OCI-LY7 (cell line): ENCODE measurements around the gene RNF157. TPM values are rescaled to one million over a fixed set of nuclear protein-coding genes. Genes with fewer than 3 reads are reported as not detected.

Experiments used
- BruUV-seq: library from RNA; stranded (reverse); fragments of 400-500 nt; replicated peaks from 2 replicates; lab custom pipeline; 2021; lab: Mats Ljungman, UMichigan
- CTCF ChIA-PET: fragments of 300-600 bp; sonication (Branson Sonifier 250); formaldehyde crosslinking; loops from one replicate; lab custom pipeline; 2022; ENCODE audit warnings: antibody characterized with exemption; ENCODE audit not compliant: unreplicated experiment; lab: Charles Lee
- POLR2A ChIA-PET: fragments of 300-600 bp; sonication (Branson Sonifier 250); formaldehyde crosslinking; loops from one replicate; lab custom pipeline; 2022; ENCODE audit warnings: antibody characterized with exemption; lab: Charles Lee
- DNase-seq: peaks from one replicate; pipeline ENCODE4 v3.0.0-alpha.2; 2015; ENCODE audit warnings: low spot score
- H2AFZ ChIP-seq: fragments of 200-600 bp; sonication (generic), shearing (Covaris generic); 2 replicates; pipeline ENCODE4 v1.6.1; 2014; ENCODE audit warnings: mild to moderate bottlenecking, antibody characterized with exemption, low read length, moderate library complexity
- H3K27ac ChIP-seq: fragments of 200-600 bp; sonication (generic); 2 replicates; pipeline ENCODE4 v1.5.1; 2014; ENCODE audit warnings: mixed run types, low read depth, mild to moderate bottlenecking, moderate library complexity, low read length, inconsistent platforms; ENCODE audit not compliant: poor library complexity, severe bottlenecking
- H3K36me3 ChIP-seq: fragments of 200-600 bp; sonication (generic); 2 replicates; pipeline ENCODE4 v1.6.1; 2014; ENCODE audit warnings: mild to moderate bottlenecking, antibody characterized with exemption, low read length, moderate library complexity, mixed read lengths; ENCODE audit not compliant: insufficient read depth
- H3K4me1 ChIP-seq: fragments of 200-600 bp; sonication (generic); 2 replicates; pipeline ENCODE4 v1.5.1; 2014; ENCODE audit warnings: mild to moderate bottlenecking, low read length; ENCODE audit not compliant: insufficient read depth, poor library complexity, severe bottlenecking
- H3K4me2 ChIP-seq: fragments of 200-600 bp; sonication (generic); 2 replicates; pipeline ENCODE4 v1.6.1; 2014; ENCODE audit warnings: mild to moderate bottlenecking, low read length
- H3K4me3 ChIP-seq: fragments of 200-600 bp; sonication (generic); 2 replicates; pipeline ENCODE4 v1.5.1; 2014; ENCODE audit warnings: mild to moderate bottlenecking, low read depth, low read length; ENCODE audit not compliant: poor library complexity, severe bottlenecking
- H3K79me2 ChIP-seq: fragments of 200-600 bp; sonication (generic); 2 replicates; pipeline ENCODE4 v1.6.1; 2016; ENCODE audit warnings: low read depth, mild to moderate bottlenecking, low read length, moderate library complexity, mixed read lengths; ENCODE audit not compliant: insufficient read depth
- H3K9me2 ChIP-seq: fragments of 200-600 bp; sonication (generic); 2 replicates; pipeline ENCODE4 v1.6.1; 2016; ENCODE audit warnings: mild to moderate bottlenecking, low read length, mixed read lengths; ENCODE audit not compliant: insufficient read depth
- H3K9me3 ChIP-seq: fragments of 200-600 bp; sonication (generic); 2 replicates; pipeline ENCODE4 v1.6.1; 2014; ENCODE audit warnings: mild to moderate bottlenecking, mixed run types, low read length, mixed read lengths
- H4K20me1 ChIP-seq: fragments of 200-600 bp; sonication (generic); 2 replicates; pipeline ENCODE4 v1.6.1; 2014; ENCODE audit warnings: mild to moderate bottlenecking, antibody characterized with exemption, low read length, moderate library complexity, mixed read lengths; ENCODE audit not compliant: insufficient read depth
- EZH2phosphoT487 ChIP-seq: fragments of 200-600 bp; sonication (generic); IDR thresholded peaks from 2 replicates; pipeline ENCODE4 v1.6.1; 2018; ENCODE audit warnings: low read depth, borderline replicate concordance, mild to moderate bottlenecking, mixed run types, antibody characterized with exemption, low read length, moderate library complexity, mixed read lengths
- intact Hi-C: fragments of 100-400 bp; cut with micrococcal nuclease; formaldehyde crosslinking; loops from one replicate; pipeline ENCODE4 v1.10.0; 2022; ENCODE audit not compliant: unreplicated experiment
- total RNA-seq, 2 experiments: library from RNA; depleted of rRNA in 1 of 2; stranded (reverse); fragments of >200 nt in 1 of 2; shearing (Covaris generic) in 1 of 2; gene quantifications; 2 replicates each; pipeline ENCODE4 v1.2.3, GENCODE V29; 2014 to 2022
- TF ChIP-seq, protein P1 (sequence below): fragments of 200-600 bp; sonication (generic); conservative IDR thresholded peaks from 2 replicates; pipeline ENCODE4 v1.5.1; 2014; ENCODE audit warnings: mild to moderate bottlenecking, antibody characterized with exemption, low read length, moderate library complexity, mixed read lengths

RNF157 gene
- total RNA-seq, 2 experiments from 2014 or later, result 0.28 to 1.3 TPM

DNA sequence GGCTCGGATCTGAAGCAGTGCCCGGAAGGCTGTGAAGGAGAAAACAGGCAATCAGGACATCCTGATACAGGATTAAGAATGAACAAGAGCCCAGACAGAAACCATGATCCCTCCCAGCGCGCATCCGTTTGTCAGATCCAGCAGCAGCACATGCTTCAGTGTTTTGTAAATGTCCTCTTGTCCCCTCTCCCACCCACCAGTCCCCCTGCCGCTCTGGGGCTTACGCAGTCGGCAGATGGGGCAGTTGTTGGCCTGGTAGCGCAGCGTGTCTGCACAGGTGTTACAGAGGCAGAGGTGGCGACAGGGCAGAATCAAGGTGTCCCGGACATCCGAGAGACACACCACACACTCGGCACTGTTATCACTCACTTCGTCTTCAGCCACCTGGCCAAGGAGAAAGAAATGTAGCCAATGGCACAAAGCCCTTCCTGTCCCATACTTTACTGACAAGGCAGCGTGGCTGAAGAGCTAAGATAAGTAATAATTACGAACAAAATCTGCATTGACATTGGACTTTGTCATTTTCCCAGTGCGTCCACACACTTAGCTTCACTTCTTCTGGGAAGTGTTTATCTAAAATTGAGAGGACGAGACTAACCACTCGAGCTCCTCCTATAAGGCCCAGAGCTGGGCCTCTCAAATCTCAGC is 78.5 kb downstream of the RNF157 start:
- intact Hi-C loops, result no loop called here
- no peak overlapping the region for H3K4me3 ChIP-seq
- no peak for DNase-seq
- BruUV-seq, result no TSS peak
- no peaks in the 10 kb centered on the region for H3K36me3 ChIP-seq
- H3K4me1 ChIP-seq, result no peaks in the 10 kb centered on the region
- no peaks in the 10 kb centered on the region for H3K9me2 ChIP-seq
- H3K9me3 ChIP-seq, result no peaks in the 10 kb centered on the region
- CTCF ChIA-PET, result interaction anchor here (0.7 kb wide), 1 partner anchor 10 kb away, joined by 4 read pairs; no protein-coding TSS in a partner anchor
- H2AFZ ChIP-seq, result no peak overlapping the region
- H4K20me1 ChIP-seq, result no peaks in the 10 kb centered on the region
- no peak overlapping the region for H3K27ac ChIP-seq
- no peak overlapping the region for H3K4me2 ChIP-seq
- H3K79me2 ChIP-seq, result no peaks in the 10 kb centered on the region
- POLR2A ChIA-PET, result interaction anchor here (1.4 kb wide), 1 partner anchor 18 kb away, joined by 9 read pairs; no protein-coding TSS in a partner anchor
- TF ChIP-seq, protein P1, sequence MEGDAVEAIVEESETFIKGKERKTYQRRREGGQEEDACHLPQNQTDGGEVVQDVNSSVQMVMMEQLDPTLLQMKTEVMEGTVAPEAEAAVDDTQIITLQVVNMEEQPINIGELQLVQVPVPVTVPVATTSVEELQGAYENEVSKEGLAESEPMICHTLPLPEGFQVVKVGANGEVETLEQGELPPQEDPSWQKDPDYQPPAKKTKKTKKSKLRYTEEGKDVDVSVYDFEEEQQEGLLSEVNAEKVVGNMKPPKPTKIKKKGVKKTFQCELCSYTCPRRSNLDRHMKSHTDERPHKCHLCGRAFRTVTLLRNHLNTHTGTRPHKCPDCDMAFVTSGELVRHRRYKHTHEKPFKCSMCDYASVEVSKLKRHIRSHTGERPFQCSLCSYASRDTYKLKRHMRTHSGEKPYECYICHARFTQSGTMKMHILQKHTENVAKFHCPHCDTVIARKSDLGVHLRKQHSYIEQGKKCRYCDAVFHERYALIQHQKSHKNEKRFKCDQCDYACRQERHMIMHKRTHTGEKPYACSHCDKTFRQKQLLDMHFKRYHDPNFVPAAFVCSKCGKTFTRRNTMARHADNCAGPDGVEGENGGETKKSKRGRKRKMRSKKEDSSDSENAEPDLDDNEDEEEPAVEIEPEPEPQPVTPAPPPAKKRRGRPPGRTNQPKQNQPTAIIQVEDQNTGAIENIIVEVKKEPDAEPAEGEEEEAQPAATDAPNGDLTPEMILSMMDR, result no peak
- no peak for TF ChIP-seq EZH2phosphoT487

DNA sequence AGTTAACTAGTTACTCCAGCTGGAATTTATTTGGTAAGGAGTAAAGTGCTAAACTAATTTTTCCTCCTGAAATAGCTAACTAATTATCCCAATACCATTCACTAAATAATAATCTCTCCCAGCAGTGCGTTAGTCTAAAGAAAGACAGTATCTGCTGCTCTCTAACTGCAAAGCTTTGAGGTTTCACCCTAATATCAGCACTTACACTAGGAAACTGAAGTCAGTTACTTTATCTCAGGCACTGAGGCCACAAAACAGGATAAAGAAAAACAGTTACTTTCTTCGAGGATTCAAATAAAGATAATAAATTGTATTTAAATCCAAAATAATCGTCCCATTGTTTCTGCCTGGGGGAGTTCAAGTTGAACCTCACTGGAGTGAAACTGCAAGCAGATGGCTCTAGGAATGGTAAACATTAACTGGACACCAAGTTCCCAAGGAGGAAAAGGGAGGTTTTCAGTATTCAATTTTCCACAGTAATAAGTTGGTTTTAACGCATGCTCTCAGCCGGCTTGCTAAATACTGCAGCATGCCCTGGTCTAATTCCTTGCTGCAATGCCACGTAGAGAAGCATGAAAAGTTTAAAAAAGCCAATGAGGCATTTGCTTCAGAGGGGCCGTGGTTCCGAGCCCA is 79.3 kb downstream of the RNF157 start:
- intact Hi-C loops, result no loop called here
- Histone ChIP-seq H2AFZ (no peak overlapping the region), H3K79me2 (no peaks in the 10 kb centered on the region), H3K36me3 (no peaks in the 10 kb centered on the region), H3K27ac (no peak overlapping the region), H3K4me3 (no peak overlapping the region), H3K9me3 (no peaks in the 10 kb centered on the region), H3K4me1 (no peaks in the 10 kb centered on the region), H4K20me1 (no peaks in the 10 kb centered on the region), H3K4me2 (no peak overlapping the region), H3K9me2 (no peaks in the 10 kb centered on the region)
- no peak for DNase-seq
- TF ChIP-seq EZH2phosphoT487, result no peak
- TF ChIP-seq, protein P1, result no peak
- POLR2A ChIA-PET, result interaction anchor here (0.9 to 1.5 kb wide), 3 partner anchors 14 to 21 kb away, joined by 3 to 9 read pairs (median 6); no protein-coding TSS in a partner anchor
- CTCF ChIA-PET, result no interaction called here
- BruUV-seq, result no TSS peak

DNA sequence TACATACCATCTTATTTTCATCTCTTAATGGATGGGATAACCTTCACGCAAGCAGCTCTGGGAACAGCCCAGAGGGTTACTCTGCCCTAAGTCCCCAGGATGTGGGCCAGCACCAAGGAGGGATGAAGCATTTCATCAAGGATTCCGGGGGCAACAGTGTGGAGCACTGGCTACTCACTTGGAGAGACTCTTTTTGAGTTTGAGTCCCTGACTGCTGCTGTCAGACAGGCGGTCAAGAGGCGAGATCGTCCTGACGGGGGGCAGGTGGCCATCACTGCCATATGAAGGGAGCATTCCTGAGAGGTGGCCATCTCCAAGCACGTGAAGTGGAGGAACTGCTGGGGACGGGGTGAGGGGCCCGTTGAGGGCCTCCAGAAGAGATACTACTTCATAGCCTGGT is 81.1 kb downstream of the RNF157 start:
- ChIA-PET CTCF (no interaction called here), POLR2A (no interaction called here)
- H3K9me3 ChIP-seq, result no peaks in the 10 kb centered on the region
- H3K4me1 ChIP-seq, result no peaks in the 10 kb centered on the region
- no peak overlapping the region for H2AFZ ChIP-seq
- no peaks in the 10 kb centered on the region for H3K36me3 ChIP-seq
- H3K9me2 ChIP-seq, result no peaks in the 10 kb centered on the region
- H3K27ac ChIP-seq, result no peak overlapping the region
- no TSS peak for BruUV-seq
- no peaks in the 10 kb centered on the region for H3K79me2 ChIP-seq
- no peak overlapping the region for H3K4me2 ChIP-seq
- H4K20me1 ChIP-seq, result no peaks in the 10 kb centered on the region
- no peak for TF ChIP-seq EZH2phosphoT487
- TF ChIP-seq, protein P1, result no peak
- intact Hi-C loops, result no loop called here
- DNase-seq, result no peak
- H3K4me3 ChIP-seq, result no peak overlapping the region
